BE2C (cell line): ENCODE results near the gene SPDEF.

Experiments
- DNase-seq: peaks from one replicate; pipeline ENCODE4 v3.0.0-alpha.2; 2020
- H3K27me3 ChIP-seq: fragments of 250-450 bp; sonication (Bioruptor Pico); 2 replicates; pipeline ENCODE4 v1.5.1; 2020; ENCODE audit warnings: mild to moderate bottlenecking
- H3K36me3 ChIP-seq: fragments of 250-450 bp; sonication (Bioruptor Pico); 2 replicates; pipeline ENCODE4 v1.5.1; 2020; ENCODE audit warnings: mild to moderate bottlenecking
- H3K4me1 ChIP-seq: fragments of 250-450 bp; sonication (Bioruptor Pico); 2 replicates; pipeline ENCODE4 v1.5.1; 2020
- H3K4me3 ChIP-seq: 2 replicates; pipeline ENCODE4 v1.5.1; 2011; ENCODE audit warnings: low read depth, low read length
- H3K9me3 ChIP-seq: fragments of 250-450 bp; sonication (Bioruptor Pico); 2 replicates; pipeline ENCODE4 v1.5.1; 2020
- TF ChIP-seq, protein P1 (sequence below): IDR thresholded peaks from 2 replicates; pipeline ENCODE4 v1.5.1; 2012; ENCODE audit warnings: mild to moderate bottlenecking, low read depth, low read length

The SPDEF gene

GRCh38 chr6:34568341-34569201 lies 12.4 kb upstream of the SPDEF start:
- no peak overlapping the region for H3K4me3 ChIP-seq
- H3K36me3 ChIP-seq = no peaks in the 10 kb centered on the region
- H3K27me3 ChIP-seq = no peaks in the 10 kb centered on the region
- H3K4me1 ChIP-seq = no peaks in the 10 kb centered on the region
- no peaks in the 10 kb centered on the region for H3K9me3 ChIP-seq
- no peak for DNase-seq
- TF ChIP-seq, protein P1, sequence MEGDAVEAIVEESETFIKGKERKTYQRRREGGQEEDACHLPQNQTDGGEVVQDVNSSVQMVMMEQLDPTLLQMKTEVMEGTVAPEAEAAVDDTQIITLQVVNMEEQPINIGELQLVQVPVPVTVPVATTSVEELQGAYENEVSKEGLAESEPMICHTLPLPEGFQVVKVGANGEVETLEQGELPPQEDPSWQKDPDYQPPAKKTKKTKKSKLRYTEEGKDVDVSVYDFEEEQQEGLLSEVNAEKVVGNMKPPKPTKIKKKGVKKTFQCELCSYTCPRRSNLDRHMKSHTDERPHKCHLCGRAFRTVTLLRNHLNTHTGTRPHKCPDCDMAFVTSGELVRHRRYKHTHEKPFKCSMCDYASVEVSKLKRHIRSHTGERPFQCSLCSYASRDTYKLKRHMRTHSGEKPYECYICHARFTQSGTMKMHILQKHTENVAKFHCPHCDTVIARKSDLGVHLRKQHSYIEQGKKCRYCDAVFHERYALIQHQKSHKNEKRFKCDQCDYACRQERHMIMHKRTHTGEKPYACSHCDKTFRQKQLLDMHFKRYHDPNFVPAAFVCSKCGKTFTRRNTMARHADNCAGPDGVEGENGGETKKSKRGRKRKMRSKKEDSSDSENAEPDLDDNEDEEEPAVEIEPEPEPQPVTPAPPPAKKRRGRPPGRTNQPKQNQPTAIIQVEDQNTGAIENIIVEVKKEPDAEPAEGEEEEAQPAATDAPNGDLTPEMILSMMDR = no peak

DNA sequence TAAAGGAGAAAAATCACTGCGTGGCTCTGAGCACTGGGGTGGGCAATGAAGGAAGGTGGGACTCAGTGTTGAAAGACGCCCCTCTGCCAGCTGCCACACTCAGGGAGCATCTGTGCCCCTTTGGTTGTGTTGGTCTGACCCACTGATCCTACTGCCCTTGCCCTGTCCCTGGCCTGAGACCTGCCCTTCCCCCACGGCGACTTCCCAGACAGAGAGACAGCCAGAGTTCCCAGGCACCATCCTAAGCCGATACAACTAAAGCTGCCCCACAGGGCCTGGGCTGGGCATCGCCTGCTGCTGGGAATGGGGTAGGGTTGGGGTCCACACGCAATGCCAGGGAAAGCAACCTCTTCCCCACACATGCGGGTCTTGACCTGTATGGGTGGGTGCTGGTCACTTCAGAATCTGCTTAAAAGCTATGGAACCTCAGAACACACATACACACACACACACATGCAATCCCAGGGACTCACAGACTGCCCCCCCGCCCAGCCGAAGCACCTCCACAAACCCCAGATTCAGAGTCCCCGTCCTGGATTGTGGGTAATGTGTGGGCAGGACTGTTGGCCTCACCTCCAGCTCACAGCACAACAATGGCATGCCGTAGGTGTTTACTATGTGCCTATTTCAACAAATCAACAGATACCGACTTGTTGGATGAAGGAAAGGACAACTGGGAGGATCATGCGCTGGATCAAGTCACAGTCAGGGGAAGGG lies 10.9 kb upstream of the SPDEF start:
- no peaks in the 10 kb centered on the region for H3K36me3 ChIP-seq
- H3K27me3 ChIP-seq = no peaks in the 10 kb centered on the region
- no peak overlapping the region for H3K4me3 ChIP-seq
- TF ChIP-seq, protein P1 = no peak
- H3K4me1 ChIP-seq = no peaks in the 10 kb centered on the region
- no peaks in the 10 kb centered on the region for H3K9me3 ChIP-seq
- no peak for DNase-seq

DNA sequence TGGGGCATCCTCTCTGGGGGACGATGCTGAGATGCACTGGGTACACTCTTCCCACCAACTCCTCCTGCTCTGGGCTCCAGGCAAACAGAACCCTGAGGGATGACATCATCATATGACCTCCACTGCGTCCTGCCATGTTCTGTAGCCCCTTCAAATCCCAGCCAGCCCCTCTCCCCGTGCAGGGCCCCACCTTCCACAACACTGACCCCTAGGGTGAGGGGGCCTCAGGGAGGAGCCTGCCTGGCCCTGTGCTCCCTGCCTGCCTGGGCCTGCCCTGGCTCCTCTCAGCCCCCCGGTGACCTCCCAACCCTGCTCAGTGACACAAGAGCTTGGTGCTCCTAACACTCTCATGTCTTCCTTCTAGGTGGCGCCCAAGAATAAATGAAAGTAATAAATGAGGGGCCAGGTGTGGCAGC lies 9.6 kb upstream of the SPDEF start:
- Histone ChIP-seq H3K4me1 (no peaks in the 10 kb centered on the region), H3K4me3 (no peak overlapping the region), H3K27me3 (no peaks in the 10 kb centered on the region), H3K9me3 (no peaks in the 10 kb centered on the region), H3K36me3 (no peaks in the 10 kb centered on the region)
- no peak for DNase-seq
- TF ChIP-seq, protein P1 = no peak

DNA sequence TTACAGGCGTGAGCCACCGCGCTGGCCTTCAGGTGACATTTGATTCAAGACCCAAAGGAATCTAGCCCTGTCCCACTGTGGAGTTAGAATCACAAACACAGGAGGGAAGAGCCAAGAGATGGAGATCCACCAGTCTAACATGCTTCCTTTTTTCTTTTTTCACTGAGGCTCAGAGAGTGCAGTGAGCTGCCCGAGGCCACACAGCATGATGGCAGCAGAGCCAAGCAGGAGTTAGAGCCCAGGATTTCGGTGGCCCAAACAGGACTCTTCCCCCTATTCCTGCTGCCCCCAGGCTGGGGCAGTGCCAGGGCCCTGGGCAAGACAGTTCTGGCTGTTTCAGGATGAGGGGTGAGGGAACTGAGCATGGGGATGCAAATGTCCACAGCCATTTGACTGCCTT lies 8.1 kb upstream of the SPDEF start:
- no peaks in the 10 kb centered on the region for H3K36me3 ChIP-seq
- DNase-seq = no peak
- no peaks in the 10 kb centered on the region for H3K4me1 ChIP-seq
- H3K9me3 ChIP-seq = no peaks in the 10 kb centered on the region
- H3K27me3 ChIP-seq = no peaks in the 10 kb centered on the region
- TF ChIP-seq, protein P1 = no peak
- no peak overlapping the region for H3K4me3 ChIP-seq

- TF ChIP-seq, protein P1 = no peak
- Histone ChIP-seq H3K36me3 (no peaks in the 10 kb centered on the region), H3K4me3 (no peak overlapping the region), H3K4me1 (no peaks in the 10 kb centered on the region), H3K9me3 (no peaks in the 10 kb centered on the region), H3K27me3 (no peaks in the 10 kb centered on the region)
- no peak for DNase-seq
These were observed 7.4 kb upstream of the SPDEF start for GRCh38 chr6:34563513-34563870.
